Suprapubic skin (tissue), 4 donors: Measurements from ENCODE around the gene PCNX4.

Source experiments
- CTCF ChIP-seq, 2 donors: fragments of 200-600 bp in 1 of 2; fragments of 450-650 bp in 1 of 2; sonication (generic) in 1 of 2; IDR thresholded peaks; one replicate each; pipeline ENCODE4 v1.5.1; 2016 to 2019; ENCODE audit warnings: antibody characterized with exemption in 2 of 2, mild to moderate bottlenecking in 1 of 2, moderate library complexity in 1 of 2
- POLR2A ChIP-seq, 2 donors: fragments of 450-650 bp; IDR thresholded peaks; one replicate each; pipeline ENCODE4 v1.6.1; 2017; ENCODE audit warnings: antibody characterized with exemption in 2 of 2, mild to moderate bottlenecking in 2 of 2, moderate library complexity in 2 of 2
- POLR2AphosphoS5 ChIP-seq, 3 donors: sonication (generic); formaldehyde crosslinking; IDR thresholded peaks; one replicate each; pipeline ENCODE4 v1.6.1; 2017; ENCODE audit warnings: antibody characterized with exemption in 3 of 3

- TF ChIP-seq POLR2AphosphoS5 (IDR thresholded peaks at IDR 0.05): no peak
- TF ChIP-seq POLR2A (IDR thresholded peaks at IDR 0.05): no peak
- TF ChIP-seq CTCF (IDR thresholded peaks at IDR 0.05): no peak
These were observed 3.5 kb downstream of the PCNX4 start for GRCh38 chr14:60095231-60095630.
